ENCODE measurements around the gene ERC2.

ERC2 gene

DNA sequence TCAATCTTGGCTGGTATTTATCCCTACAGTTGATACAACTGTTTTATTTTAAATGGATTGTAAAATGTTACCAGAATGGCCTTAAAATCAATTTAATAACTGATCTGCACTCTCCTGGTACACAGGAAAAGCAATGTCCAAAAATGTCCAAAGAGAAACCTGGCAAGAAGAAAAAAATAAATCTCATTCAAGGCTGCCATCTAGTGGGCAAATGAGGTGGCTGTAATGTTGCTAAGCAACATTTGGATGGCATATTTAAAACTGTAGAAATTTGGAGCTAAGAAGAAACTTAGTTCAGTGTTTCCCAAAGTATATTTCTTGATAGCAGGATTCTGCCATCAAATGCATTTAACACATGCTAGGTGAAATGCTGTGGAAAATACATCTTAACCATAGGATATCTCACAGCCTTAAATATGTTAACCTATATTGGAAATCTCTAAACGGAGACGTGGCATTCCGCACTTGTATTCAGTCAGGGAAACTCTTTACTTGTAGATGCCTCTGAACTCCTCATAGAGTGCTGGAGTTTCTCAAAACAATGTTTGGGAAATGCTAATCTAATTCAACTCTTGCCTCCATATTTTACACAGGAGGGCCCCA is 216.8 kb downstream of the ERC2 start:
- DNase-seq (ENCODE audit: low read depth): no peak

DNA sequence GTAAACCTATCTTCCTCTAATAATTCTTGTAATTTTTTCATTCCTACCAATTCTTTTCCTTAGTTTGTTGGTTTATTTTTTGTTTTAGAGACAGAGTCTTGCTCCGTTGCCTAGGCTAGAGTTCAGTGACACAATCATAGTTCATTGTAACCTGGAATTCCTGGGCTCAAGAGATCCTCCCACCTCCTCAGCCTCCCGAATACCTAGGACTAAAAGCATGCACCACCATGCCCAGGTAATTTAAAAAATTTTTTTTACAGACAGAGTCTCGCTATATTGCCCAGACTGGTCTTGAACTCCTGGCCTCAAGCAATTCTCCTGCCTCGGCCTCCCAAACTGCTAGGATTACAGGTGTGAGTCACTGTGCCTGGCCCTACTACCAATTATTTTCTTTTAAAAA is 220.2 kb downstream of the ERC2 start:
- DNase-seq (ENCODE audit: low read depth): no peak

DNA sequence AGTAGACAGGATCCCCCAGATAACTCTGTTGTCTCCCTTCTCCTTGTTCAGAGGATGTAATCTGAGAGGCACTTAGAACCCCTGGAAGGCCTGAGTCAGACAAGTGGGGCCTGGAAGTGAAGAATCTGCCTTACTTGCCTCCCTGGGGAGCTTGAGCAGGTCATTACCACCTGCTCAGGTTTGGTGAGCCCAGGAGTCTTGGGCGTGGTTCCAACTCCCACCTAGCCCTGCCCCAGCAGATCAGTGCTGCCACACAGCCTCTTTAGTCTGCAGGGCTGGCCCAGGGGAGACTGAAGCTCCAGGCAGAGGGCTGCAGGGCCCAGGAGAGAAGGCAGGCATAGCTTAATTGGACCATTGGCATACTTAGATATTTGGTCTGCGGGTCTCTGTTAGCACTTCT is 230.0 kb downstream of the ERC2 start:
- DNase-seq (ENCODE audit: low read depth): no peak

DNA sequence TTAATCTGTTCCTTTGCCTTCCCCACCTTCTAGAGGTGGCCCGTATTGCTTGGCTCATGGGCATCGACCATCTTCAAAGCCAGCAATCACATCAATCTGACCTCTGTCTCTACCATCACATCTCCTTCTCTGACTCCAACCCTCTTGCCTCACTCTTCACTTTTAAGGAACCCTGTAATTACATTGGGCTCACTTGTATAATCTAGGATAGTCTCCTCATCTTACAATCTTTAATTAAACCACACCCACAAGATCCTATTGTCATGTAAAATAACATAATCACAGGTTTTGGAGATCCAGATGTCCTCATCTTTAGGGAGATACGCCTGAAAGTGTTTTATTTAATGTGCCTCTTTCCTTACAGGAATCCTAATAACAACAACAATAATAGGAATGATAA is 234.5 kb downstream of the ERC2 start:
- DNase-seq (ENCODE audit: low read depth): no peak

DNA sequence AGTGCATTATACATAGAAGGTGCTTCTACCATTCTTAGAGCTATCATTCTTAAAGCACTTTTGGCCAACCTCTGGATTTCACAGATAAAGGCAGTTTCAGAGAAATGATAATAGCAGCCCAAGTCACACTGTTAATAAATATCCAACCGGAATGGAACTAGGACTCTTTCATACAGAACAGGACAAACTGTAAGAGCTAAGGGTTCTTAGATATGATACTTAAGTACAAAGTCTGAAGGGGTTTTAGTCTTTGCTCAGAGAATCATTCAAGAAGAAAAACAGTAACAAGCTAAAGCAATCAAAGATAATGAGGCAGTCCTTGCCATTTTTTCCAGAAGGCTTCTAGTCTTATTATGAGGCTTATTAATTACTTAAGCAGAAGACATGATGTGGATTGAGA is 239.0 kb downstream of the ERC2 start:
- no peak for DNase-seq (ENCODE audit: low read depth)

DNA sequence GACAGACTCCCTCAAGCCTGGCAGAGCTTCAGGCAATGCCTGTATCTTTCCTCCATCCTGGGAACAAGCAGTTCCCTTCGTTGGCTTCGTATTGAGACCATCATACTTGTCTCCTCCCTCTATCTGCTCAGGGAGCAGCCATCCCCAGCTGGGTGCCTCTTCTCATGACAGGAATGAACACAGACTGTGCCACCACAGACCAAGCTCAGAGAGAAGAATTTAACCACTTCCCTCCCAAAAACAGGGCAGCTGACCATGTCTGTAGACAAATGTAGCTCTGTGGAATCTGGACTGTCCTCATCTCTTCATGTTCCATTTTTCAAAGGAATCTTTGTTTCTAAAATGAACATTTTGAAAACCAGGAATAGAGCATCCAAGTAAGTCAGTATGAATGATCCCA is 245.4 kb downstream of the ERC2 start:
- DNase-seq (ENCODE audit: low read depth): no peak

DNA sequence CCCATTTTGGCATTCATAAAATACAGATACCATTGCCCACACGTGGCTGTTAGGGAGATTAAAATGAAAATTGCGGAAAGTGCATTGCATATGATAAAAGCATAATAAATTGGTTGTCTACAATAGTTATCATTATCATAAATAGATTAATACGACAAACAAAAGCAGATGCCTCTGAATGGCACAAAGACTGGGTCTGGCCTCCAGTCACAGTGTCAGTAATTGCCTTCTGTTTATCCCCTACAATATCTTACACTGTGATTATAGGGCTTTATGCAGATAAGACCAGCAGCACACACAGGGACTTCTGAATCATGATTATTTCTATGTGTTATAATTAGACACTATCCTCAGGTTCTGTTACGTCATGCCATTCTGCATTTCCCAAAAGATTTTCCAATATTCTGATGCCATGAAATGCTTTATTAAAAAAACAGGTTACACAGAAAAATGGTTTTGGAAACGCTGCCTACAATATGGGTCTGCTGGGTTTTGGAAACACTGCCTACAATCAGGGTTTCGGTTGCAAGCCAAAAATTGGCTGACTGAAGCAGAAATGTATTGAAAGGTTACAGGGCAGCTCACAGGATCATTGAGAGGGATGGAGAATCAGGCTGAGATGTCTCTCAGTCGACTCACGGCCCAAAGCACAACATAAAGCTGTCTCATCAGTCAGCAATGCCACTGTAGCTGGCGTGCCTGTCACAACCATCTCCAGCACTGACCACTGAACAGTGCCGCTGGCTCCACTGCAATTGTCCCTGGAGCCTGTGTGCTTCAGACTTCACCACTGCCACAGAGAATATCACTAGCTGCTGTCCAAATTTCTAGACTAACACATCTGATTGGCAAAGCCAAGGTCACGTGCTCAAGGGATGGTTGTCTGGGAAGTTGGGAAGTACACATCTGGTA is 248.1 kb downstream of the ERC2 start:
- no peak for DNase-seq (ENCODE audit: low read depth)

DNA sequence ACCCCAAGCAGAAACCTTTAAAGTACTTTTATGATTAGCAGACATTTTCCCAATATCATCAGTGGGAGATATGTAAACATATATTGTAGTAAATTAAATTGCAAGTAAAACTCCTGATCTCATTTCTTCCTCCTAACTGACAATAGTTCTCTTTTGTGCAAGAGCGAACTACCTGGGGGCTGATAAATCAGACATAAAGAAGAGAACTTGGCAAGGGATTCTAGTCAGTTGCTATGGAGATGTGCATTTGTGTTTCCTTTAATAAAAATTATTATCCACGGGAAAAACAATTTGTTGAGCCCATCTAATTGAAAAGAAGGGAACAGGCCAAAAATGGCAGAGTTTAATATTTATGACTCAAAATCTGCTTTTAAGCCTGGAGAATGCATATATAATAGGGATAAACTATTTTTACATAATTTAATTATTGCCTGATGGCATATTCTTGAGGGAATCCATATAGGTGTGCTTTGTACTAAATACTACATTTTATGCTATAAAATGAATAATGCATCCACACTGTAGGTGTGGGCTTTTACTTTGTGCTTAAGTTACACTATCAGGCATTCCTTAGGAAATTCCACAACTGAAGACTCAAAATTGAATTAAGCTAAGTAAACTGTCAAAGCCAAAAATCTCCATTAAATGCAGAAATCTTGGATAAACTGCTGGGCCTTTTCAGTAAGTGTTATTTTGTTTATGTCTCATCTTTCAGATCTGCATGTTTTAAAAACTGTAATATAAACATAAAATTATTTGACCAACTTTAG is 258.1 kb downstream of the ERC2 start:
- DNase-seq (ENCODE audit: low read depth): no peak

DNA sequence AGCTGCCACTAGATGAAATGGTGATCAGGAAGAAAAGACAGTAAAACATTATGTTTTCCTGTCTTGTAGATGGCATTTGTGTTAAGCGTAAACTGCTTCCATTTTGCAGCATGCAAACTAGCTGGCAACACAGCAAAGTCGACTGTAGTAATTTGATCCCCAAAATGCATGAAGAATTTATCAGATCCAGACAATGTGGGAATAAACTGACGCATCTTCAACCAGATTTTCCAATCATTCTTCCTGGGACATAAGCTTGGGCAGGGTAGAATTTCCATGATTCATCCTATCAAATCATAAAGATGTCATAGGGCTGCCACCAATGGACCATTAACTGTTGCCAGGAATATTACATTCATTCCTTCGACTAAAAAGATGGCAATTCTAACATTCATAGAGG is 260.3 kb downstream of the ERC2 start:
- no peak for DNase-seq (ENCODE audit: low read depth)

DNA sequence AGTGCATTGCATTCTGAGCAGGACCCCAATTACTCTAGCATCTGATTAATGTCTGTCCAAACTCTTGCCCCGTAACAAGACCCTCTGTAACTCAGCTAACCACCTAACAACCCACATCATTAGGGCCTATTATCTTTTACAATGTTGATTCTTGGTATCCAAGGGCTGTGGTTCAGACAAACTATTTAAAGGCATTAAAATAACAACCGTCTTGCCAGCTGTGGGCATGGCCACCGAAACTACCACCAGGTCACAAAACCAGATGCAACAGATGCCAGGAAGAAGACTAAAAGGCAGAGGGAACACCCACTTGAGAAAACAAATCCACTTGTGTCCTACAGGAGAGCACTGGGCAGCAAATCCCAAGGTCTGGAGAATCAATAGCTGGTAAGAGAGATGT is 262.9 kb downstream of the ERC2 start:
- DNase-seq (ENCODE audit: low read depth): no peak

DNA sequence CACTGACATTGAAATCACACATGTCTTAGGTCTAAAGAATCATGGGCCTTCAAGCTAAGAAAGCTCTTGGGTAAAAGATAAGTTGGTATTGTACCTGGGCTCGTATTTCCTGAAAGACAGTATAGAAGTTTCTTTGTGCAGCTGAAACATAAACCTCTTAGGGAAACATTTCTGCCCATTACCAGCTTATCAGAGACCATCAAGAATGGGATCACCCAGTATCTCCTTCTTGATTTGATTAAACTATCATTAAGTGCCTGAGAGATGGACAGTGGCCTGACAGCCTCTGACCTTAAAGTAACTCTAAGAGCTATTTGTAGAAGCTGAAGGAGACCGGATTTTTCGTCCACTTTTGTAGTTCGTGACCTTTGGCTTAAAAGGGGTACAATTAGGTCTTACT is 265.3 kb downstream of the ERC2 start:
- DNase-seq (ENCODE audit: low read depth): no peak

DNA sequence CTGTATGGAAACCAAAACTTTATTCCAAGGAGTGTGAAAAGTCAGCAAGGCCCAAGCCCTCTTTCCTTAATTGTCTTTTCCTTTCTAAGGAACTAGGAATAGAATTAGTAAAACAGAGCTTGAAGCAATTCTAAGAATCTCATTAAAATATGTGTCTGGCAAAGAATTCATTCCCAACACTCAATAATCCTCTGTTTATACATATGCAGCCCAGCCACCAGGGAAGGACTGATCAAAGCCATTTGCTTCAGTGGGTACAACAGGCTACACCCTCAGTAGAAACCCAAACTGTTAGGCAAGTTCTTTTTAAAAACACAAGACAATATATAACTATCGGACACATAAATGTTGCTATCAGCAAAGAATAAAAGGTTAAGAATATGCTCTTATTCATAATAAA is 266.9 kb downstream of the ERC2 start:
- DNase-seq (ENCODE audit: low read depth): no peak

DNA sequence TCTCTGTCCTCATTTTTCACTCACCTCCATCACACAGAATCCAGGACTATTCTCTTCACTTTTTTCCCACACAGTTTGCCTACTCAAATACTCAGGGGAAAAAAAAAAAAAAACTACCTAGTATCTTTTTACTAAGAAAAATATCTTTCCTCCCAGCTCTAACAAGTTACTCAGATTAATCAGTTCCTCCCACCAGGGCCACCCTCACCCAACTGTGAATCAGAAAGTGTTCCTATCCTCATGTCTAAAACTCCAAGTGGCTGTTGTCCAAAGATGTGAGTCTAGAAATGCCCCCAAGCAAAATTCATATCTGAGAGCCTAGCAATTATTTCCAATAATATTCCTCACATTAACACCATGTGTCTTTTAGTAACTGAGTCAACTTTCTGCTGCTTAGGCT is 268.0 kb downstream of the ERC2 start:
- no peak for DNase-seq (ENCODE audit: low read depth)

DNA sequence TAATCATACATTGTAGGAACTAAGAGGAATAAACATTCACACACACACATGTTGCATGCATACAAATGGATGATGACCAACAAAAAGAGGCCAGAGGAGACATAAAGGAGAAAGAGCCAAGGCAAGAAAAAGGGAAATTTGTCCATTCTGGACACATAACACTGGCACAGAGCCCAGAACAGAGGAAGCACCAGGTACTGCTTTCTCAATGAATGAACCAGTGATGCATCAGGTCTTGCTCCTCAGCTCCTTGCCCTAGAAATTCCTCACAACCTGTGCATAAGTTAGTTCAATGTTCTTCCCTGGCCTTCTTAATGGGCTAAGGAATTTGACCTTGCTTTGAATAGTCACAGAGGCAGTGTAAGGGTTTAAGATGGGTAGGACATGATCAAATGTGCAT is 270.3 kb downstream of the ERC2 start:
- no peak for DNase-seq (ENCODE audit: low read depth)

DNA sequence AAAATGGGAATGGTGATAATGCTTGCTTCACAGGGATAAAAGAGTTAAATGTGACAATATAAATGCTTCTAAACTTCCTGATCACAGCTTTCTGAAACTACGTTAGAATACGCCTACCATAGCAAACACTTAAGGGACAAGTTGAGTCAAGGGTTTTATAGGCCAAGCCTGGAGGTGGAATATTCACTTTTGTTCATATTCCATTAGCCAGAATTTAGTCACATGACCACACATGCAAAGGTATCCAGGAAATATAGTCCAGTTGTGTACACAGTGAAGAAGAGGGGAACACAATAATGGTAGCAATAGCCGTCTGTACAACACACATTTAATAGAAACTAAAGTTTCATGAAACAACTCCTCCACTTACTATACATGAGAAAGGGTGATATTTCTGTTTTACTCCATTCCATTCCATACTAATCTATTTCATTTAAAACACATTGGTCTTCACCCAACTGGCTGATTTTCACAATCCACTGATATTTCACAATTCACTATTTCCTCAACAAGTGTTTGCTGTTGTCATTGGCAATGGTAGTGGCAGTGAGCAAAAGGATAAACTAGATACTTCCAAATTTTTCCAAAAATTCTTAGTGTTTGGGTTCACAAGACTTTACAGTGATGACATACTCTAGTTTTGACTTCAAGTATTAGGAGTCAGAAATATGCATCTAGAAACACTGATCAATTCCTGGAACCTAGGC is 270.9 kb downstream of the ERC2 start:
- no peak for DNase-seq (ENCODE audit: low read depth)

DNA sequence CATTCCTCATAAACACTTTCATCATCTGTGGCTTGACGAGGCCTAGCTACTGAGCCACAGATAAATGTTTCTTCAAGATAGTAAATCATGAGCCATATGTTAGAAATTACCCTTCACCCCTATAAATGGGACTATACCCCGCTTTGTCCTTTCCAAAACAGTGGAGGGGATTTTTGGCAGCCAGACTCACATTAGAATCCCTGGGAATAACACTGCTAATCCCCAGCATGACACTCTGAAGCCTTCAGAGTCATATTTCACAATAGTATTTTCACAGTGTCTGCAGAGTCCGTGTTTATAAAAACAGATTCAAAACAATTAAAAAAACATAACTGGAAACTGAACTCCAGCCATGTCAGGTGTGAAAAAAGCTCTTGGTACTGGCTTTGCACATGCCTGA is 271.6 kb downstream of the ERC2 start:
- DNase-seq (ENCODE audit: low read depth): no peak

DNA sequence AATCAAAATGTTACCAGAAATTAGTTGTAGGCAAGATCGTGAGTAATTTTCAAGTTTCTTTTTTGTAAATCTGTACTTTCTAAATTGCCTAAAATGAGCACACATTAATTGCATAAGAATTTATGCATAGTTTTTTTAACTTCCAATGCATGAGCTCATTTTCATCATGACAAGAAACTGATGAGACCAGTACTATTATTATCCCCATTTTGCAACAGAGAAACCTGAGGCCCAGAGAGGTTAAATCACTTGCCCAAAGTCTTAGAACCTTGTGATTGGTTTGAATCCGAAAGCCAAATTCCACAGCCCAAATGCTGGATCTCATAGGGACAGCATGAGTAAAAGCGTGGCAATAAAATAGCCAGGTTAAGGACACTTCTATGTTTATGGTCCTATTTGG is 274.7 kb downstream of the ERC2 start:
- no peak for DNase-seq (ENCODE audit: low read depth)

DNA sequence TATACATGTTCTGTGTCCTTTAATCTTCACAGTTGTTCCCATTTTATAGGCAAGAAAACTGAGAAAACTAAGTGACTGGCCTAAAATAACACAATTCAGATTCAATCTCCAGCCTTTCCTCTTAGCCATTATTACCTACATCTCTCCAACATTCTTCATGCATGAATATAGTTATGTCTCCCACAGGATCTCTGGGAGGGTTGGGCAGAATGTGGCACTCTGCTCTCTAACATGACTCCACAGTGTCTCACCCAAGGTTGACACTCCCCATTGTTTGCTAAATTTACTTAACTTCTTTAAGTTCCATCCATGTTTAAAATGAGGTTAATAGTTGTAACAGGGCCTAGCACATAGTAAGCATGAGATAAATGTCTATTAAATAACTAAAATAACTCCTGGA is 276.3 kb downstream of the ERC2 start:
- no peak for DNase-seq (ENCODE audit: low read depth)

DNA sequence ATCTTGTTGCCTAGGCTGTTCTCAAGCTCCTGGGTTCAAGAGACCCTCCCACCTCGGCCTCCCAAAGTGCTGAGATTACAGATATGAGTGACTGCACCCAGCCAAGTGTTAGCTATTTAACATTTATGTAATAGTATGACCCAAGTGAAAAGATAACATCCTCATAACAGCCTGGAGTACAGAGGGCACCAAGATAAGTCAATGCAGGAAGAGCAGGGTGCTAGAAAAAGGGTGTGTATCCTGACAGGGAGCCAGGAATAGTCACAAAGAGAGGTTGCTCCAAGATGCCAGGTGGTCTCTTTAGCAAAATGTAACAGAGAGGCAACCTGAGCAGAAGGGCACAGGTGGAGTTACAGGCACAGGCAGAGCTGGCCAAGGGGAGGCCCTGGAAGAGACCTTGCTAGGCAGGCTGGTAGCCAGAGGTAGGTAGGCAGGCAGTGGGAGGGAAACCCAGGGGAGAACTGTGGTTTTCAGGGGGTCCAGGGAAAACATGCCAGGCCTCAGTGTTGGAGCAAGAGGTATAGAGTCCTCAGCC is 277.4 kb downstream of the ERC2 start:
- DNase-seq (ENCODE audit: low read depth): no peak

DNA sequence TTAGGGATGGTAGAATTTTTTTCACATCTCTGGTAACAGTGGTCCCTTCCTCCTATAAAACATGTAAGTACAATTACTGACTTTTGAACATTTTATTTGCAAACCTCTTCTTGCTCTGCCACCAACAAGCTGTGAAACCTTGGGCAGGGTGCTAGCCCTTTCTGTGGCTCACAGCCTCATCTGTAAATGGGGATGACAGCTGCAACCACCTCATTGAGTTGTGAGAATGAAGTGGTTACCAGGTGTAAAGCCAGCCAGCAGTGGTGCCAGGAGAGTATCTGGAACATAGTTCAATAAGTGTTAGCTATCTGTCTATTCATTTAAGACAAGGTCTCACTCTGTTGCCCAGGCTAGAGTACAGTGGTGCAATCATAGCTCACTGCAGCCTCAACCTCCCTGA is 278.1 kb downstream of the ERC2 start:
- no peak for DNase-seq (ENCODE audit: low read depth)

DNA sequence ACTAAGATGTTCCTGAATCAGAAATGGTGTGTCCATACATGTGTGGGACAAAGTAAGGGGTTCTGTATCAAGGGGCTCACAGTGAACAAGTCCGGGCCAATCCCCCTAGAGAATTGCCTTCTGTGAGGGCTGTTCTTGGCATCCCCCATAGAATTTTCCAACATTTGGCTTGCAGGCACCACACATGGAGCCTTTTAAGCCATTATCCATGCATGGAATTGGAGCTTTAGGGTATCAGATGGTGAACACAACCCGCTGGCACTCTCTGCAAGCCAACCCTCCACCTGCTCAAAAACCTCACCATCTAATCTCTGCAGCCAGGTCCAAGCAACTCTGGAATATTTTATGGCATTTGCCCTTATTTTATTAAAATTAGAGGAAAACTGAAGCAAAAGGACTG is 278.7 kb downstream of the ERC2 start:
- DNase-seq (ENCODE audit: low read depth): no peak

DNA sequence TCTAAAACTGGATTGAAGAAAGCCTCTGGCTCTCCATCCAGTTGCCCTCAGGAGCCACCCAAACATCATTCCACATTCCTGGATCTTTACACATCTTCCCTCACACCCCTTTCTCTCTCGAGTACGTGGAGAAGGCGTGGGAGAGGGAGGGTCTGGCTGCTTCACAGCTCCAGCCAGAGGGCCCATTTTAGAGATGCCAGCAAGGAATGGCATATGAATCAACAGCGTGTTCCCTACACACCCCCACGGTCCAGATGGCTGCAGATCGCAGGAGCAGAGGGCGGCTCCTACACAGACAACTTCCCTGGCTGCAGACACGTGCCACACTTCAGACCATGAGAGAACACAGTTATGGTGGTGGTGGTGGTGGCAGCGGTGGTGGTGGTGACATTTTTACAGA is 280.1 kb downstream of the ERC2 start:
- no peak for DNase-seq (ENCODE audit: low read depth)
